ENCODE measurements around the gene NMNAT3. TPM values are rescaled to one million over a fixed set of nuclear protein-coding genes. Genes with fewer than 3 reads are reported as not detected.

Gene NMNAT3
- total RNA-seq, 2 experiments from 2014 or later: 0.94 to 1.1 TPM

DNA sequence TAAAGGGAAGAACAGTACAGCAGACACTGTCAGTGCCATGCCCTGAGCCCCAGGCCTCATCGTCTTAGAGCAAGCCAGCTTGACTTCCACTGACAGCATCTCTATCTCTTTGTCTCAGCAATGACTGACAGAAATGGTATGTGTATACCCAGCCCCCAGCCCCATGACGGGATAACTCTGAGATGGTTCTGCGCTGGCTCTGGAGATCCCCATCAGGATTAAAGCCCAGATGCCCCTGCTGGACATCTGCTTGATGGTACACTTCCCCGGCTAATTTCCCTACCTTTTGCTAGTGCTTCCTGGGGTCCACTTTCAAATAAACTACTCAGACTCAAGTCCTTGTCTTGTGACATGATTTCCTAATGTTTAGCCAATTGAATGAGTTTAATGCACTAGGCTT lies 7.6 kb downstream of the NMNAT3 start:
- ChIA-PET POLR2A (no interaction called here), CTCF (no interaction called here)
- Mint-ChIP-seq H3K4me1 (no peaks in the 10 kb centered on the region), H3K9me3 (peaks cover 2% of the 10 kb centered on the region), H3K27ac (no peak overlapping the region), H3K36me3 (ENCODE audit: low read depth) (no peaks in the 10 kb centered on the region), H3K4me3 (no peak overlapping the region), H3K27me3 (no peaks in the 10 kb centered on the region)
- DNase-seq: no peak

DNA sequence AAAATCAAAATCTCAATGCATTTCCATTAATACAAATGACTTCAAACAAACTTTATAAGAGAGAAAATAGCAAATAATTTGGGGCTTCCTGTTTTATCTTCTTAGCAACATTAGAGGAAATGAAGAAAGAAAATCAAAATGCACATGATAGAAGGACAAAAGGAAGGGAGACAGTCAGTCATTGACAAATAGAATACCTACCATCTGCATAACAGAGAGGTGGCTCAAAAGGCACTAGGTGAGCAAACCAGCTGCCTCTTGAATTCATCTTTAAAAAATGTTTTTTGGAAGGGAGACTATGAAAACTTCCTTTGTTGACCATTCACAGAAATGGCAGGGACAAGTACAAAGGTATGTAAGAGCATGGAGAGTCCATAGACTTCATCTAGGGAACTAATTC lies 9.4 kb downstream of the NMNAT3 start:
- H3K27me3 Mint-ChIP-seq: no peaks in the 10 kb centered on the region
- H3K9me3 Mint-ChIP-seq: peaks cover 2% of the 10 kb centered on the region
- DNase-seq: no peak
- H3K27ac Mint-ChIP-seq: no peak overlapping the region
- H3K4me1 Mint-ChIP-seq: no peaks in the 10 kb centered on the region
- H3K4me3 Mint-ChIP-seq: no peak overlapping the region
- no peaks in the 10 kb centered on the region for H3K36me3 Mint-ChIP-seq (ENCODE audit: low read depth)
- ChIA-PET CTCF (no interaction called here), POLR2A (no interaction called here)

GRCh38 chr3:139664958-139665357 lies 12.8 kb downstream of the NMNAT3 start:
- Mint-ChIP-seq H3K4me3 (no peak overlapping the region), H3K9me3 (peaks cover 2% of the 10 kb centered on the region), H3K27ac (no peak overlapping the region), H3K4me1 (no peaks in the 10 kb centered on the region), H3K36me3 (ENCODE audit: low read depth) (no peaks in the 10 kb centered on the region), H3K27me3 (no peaks in the 10 kb centered on the region)
- no peak for DNase-seq
- POLR2A ChIA-PET: no interaction called here
- CTCF ChIA-PET: no interaction called here

DNA sequence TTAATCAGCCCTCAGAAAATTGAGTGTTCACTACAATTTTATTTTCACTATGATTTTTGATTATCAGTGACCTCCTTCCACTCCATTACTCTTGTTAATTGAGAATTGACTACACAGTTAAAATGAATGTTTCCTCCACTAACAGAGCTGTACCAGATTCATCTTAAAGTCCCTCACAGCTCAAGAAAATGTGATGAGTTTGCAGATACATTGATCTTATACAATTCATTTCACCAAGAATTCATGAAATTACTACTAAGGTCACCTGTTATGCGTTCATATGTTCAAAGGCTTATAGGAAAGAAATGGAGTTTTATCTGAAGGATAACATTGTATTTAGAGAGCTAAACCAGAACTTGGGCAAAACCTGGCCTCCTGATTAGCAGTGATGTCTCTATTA lies 17.5 kb downstream of the NMNAT3 start:
- no peaks in the 10 kb centered on the region for H3K36me3 Mint-ChIP-seq (ENCODE audit: low read depth)
- H3K4me3 Mint-ChIP-seq: no peak overlapping the region
- H3K4me1 Mint-ChIP-seq: no peaks in the 10 kb centered on the region
- H3K27me3 Mint-ChIP-seq: no peaks in the 10 kb centered on the region
- no peaks in the 10 kb centered on the region for H3K9me3 Mint-ChIP-seq
- POLR2A ChIA-PET: interaction anchor here (0.5 kb wide), 1 partner anchor 907 kb away, joined by 3 read pairs; no protein-coding TSS in a partner anchor
- CTCF ChIA-PET: no interaction called here
- H3K27ac Mint-ChIP-seq: no peak overlapping the region
- DNase-seq: no peak

GRCh38 chr3:139659511-139659910 lies 18.3 kb downstream of the NMNAT3 start:
- Mint-ChIP-seq H3K9me3 (no peaks in the 10 kb centered on the region), H3K27me3 (no peaks in the 10 kb centered on the region), H3K27ac (no peak overlapping the region), H3K4me1 (no peaks in the 10 kb centered on the region), H3K36me3 (ENCODE audit: low read depth) (no peaks in the 10 kb centered on the region), H3K4me3 (no peak overlapping the region)
- DNase-seq: no peak
- CTCF ChIA-PET: no interaction called here
- POLR2A ChIA-PET: no interaction called here

DNA sequence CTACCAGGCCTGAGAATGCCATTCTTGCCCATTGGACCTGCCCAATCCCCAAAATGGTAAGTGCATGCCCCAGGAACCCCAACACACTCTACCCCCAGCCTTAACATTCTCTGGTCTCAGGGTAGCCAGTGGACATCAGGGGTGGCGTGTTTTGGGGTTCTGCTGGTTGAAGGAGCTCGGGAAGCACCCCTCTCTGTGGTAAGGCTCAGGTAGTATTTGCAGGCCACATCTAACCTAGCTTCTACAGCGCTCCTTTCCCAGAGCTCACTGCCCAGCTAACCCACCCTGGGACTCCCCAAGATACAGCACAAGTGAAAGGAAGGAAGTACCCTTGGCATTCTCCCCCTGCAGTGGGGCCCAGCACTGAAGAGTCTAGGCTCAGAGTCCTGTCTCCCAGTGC lies 19.8 kb downstream of the NMNAT3 start:
- H3K4me3 Mint-ChIP-seq: no peak overlapping the region
- POLR2A ChIA-PET: no interaction called here

DNA sequence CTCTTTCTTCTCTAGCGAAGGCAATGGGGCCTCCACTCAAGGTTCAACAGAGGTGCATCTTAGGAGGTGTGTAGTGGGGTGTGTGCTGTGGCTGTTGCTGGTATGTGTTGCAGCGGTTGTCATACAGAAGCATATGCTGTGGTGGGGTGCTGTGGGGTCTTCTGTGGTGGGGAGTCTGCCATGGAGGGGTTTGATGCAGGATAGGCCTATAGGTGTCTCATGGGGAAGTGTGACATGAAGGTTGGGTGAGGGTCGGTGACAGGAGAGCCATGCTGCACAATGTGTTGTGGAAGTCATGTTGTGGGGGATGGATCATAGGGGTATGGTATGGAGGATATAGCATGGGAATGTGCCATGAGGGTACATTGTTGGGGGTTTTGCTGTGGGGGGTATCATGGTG lies 20.3 kb downstream of the NMNAT3 start:
- POLR2A ChIA-PET: no interaction called here
- CTCF ChIA-PET: no interaction called here
- H3K9me3 Mint-ChIP-seq: no peaks in the 10 kb centered on the region
- H3K36me3 Mint-ChIP-seq (ENCODE audit: low read depth): no peaks in the 10 kb centered on the region
- H3K4me1 Mint-ChIP-seq: no peaks in the 10 kb centered on the region
- no peak overlapping the region for H3K27ac Mint-ChIP-seq
- no peak overlapping the region for H3K4me3 Mint-ChIP-seq
- H3K27me3 Mint-ChIP-seq: no peaks in the 10 kb centered on the region
- no peak for DNase-seq

More for the DNA sequence above, 19.8 kb downstream of the NMNAT3 start:
- no peaks in the 10 kb centered on the region for H3K4me1 Mint-ChIP-seq
- no peaks in the 10 kb centered on the region for H3K27me3 Mint-ChIP-seq
- no peaks in the 10 kb centered on the region for H3K36me3 Mint-ChIP-seq (ENCODE audit: low read depth)
- no peak overlapping the region for H3K27ac Mint-ChIP-seq
- DNase-seq: no peak
- H3K9me3 Mint-ChIP-seq: no peaks in the 10 kb centered on the region
- CTCF ChIA-PET: interaction anchor here (0.6 kb wide), 1 partner anchor 769 kb away, joined by 3 read pairs; no protein-coding TSS in a partner anchor

- Mint-ChIP-seq H3K9me3 (no peaks in the 10 kb centered on the region), H3K4me3 (no peak overlapping the region), H3K4me1 (no peaks in the 10 kb centered on the region), H3K36me3 (ENCODE audit: low read depth) (no peaks in the 10 kb centered on the region), H3K27ac (no peak overlapping the region), H3K27me3 (no peaks in the 10 kb centered on the region)
- ChIA-PET CTCF (no interaction called here), POLR2A (no interaction called here)
- DNase-seq: no peak
These were observed 21.7 kb downstream of the NMNAT3 start for GRCh38 chr3:139655909-139656595.

GRCh38 chr3:139654637-139655365 lies 23.0 kb downstream of the NMNAT3 start:
- H3K27ac Mint-ChIP-seq: no peak overlapping the region
- H3K36me3 Mint-ChIP-seq (ENCODE audit: low read depth): no peaks in the 10 kb centered on the region
- no peak overlapping the region for H3K4me3 Mint-ChIP-seq
- no peak for DNase-seq
- CTCF ChIA-PET: interaction anchor here (1.3 kb wide), 1 partner anchor 10 kb away, joined by 4 read pairs; no protein-coding TSS in a partner anchor
- H3K9me3 Mint-ChIP-seq: no peaks in the 10 kb centered on the region
- POLR2A ChIA-PET: no interaction called here
- H3K4me1 Mint-ChIP-seq: no peaks in the 10 kb centered on the region
- no peaks in the 10 kb centered on the region for H3K27me3 Mint-ChIP-seq

- H3K36me3 Mint-ChIP-seq (ENCODE audit: low read depth): no peaks in the 10 kb centered on the region
- POLR2A ChIA-PET: no interaction called here
- no peak overlapping the region for H3K4me3 Mint-ChIP-seq
- no peak overlapping the region for H3K27ac Mint-ChIP-seq
- no peaks in the 10 kb centered on the region for H3K9me3 Mint-ChIP-seq
- no peak for DNase-seq
- no peaks in the 10 kb centered on the region for H3K27me3 Mint-ChIP-seq
- no peaks in the 10 kb centered on the region for H3K4me1 Mint-ChIP-seq
- CTCF ChIA-PET: interaction anchor here (0.9 to 1.3 kb wide), 2 partner anchors 8 to 67 kb away, joined by 3 to 4 read pairs; no protein-coding TSS in a partner anchor
These were observed 24.2 kb downstream of the NMNAT3 start for GRCh38 chr3:139653582-139653981.

DNA sequence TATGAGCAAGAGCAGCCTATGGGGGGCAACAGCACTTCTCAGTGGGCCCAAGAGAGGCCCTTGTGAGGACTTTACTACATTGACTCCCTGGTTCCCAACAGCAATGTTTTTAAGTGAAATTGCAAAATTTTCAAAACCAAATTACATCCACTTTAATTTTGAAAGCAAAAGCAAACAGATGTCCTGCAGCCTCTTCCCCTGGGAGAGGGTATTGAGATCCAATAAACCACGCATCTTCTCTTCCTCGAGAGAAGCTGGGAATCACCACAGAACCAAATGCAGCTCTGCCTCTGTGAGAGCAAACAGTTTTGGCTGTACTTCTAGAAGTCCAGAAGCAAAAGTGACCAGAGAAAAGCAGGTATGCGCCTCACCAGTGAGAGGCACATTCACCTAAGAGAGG lies 25.2 kb downstream of the NMNAT3 start:
- DNase-seq: no peak
- no peak overlapping the region for H3K4me3 Mint-ChIP-seq
- H3K27ac Mint-ChIP-seq: no peak overlapping the region
- H3K9me3 Mint-ChIP-seq: no peaks in the 10 kb centered on the region
- POLR2A ChIA-PET: no interaction called here
- H3K4me1 Mint-ChIP-seq: no peaks in the 10 kb centered on the region
- CTCF ChIA-PET: no interaction called here
- no peaks in the 10 kb centered on the region for H3K27me3 Mint-ChIP-seq
- no peaks in the 10 kb centered on the region for H3K36me3 Mint-ChIP-seq (ENCODE audit: low read depth)

GRCh38 chr3:139647866-139648435 lies 29.8 kb downstream of the NMNAT3 start:
- Mint-ChIP-seq H3K27ac (no peak overlapping the region), H3K4me1 (peaks cover 3% of the 10 kb centered on the region), H3K27me3 (no peaks in the 10 kb centered on the region), H3K36me3 (ENCODE audit: low read depth) (no peaks in the 10 kb centered on the region), H3K4me3 (no peak overlapping the region), H3K9me3 (peaks cover 6% of the 10 kb centered on the region)
- ChIA-PET POLR2A (no interaction called here), CTCF (no interaction called here)
- DNase-seq: no peak

DNA sequence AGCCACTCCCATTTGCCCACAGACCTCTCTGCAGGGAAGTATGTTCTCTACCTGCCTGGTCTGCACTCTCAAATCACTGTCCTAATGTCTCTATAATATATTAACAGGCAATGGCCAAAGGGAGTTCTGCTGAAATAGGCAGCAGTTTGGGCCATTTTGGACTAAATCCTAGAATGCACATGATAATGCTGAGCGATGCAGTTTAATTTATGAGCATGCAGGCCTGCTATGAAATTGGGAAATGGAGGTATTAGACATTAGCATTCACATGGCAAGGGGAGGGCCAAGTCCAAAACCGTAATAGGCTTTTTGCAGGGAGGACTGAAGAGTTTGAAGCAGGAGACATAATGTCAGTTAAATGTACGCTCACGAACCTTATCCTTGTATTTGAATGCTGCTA lies 31.3 kb downstream of the NMNAT3 start:
- peaks cover 6% of the 10 kb centered on the region for H3K9me3 Mint-ChIP-seq
- CTCF ChIA-PET: interaction anchor here (1.2 kb wide), 1 partner anchor 10 kb away, joined by 3 read pairs; no protein-coding TSS in a partner anchor
- no peaks in the 10 kb centered on the region for H3K27me3 Mint-ChIP-seq
- no peak for DNase-seq
- H3K4me3 Mint-ChIP-seq: no peak overlapping the region
- POLR2A ChIA-PET: no interaction called here
- no peak overlapping the region for H3K27ac Mint-ChIP-seq
- H3K4me1 Mint-ChIP-seq: peaks cover 5% of the 10 kb centered on the region
- no peaks in the 10 kb centered on the region for H3K36me3 Mint-ChIP-seq (ENCODE audit: low read depth)
